GM06990 (cell line): Measurements from ENCODE around the gene CPVL.
A peak's percentile ranks its signal among the peaks of the same experiment; 100 is the strongest.

Source experiments
- DNase-seq: peaks from one replicate; pipeline ENCODE4 v3.0.0-alpha.2; 2011; ENCODE audit not compliant: insufficient read length; ENCODE audit errors: extremely low read depth
- H3K27me3 ChIP-seq: replicated peaks from 2 replicates; pipeline ENCODE4 v1.6.0; 2011; ENCODE audit warnings: low read length; ENCODE audit not compliant: control insufficient read depth, insufficient read depth
- H3K36me3 ChIP-seq: 2 replicates; pipeline ENCODE4 v1.5.1; 2011; ENCODE audit warnings: low read length; ENCODE audit not compliant: control insufficient read depth, insufficient read depth
- H3K4me3 ChIP-seq: replicated peaks from 2 replicates; pipeline ENCODE4 v1.5.1; 2011; ENCODE audit warnings: low read depth, mild to moderate bottlenecking, control low read depth, low read length
- CTCF ChIP-seq: IDR thresholded peaks from 2 replicates; pipeline ENCODE4 v1.5.1; 2011; ENCODE audit warnings: low read length, control low read depth, mild to moderate bottlenecking, inconsistent platforms; ENCODE audit not compliant: insufficient read depth, poor library complexity, severe bottlenecking

The CPVL gene

DNA sequence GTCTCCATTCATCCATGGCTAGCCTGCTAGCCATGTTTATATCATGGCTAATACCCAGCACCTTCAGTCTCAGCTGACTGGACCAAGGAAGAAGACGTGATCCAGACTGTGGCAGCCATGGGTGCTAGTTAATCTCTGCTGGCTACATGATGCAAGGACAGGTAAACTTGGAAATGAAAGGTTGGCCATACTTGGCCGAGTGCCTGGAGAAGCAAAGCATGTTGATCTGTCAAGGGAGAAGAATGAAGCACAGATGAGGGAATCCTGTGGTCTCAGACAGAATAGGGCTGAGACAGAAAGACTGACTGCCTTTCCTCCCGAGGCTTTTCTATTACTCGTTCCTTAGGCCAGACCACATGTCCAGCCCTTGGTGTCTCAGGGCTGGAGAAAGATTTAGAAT, 41.1 kb downstream of the CPVL start:
- no peaks in the 10 kb centered on the region for H3K36me3 ChIP-seq
- peaks cover 1% of the 10 kb centered on the region; the same call in 1 of the 2 replicates for H3K27me3 ChIP-seq
- DNase-seq = no peak
- TF ChIP-seq CTCF = no peak
- H3K4me3 ChIP-seq = no peak overlapping the region

GRCh38 chr7:29102558-29103151, 43.7 kb downstream of the CPVL start:
- no peaks in the 10 kb centered on the region for H3K36me3 ChIP-seq
- H3K4me3 ChIP-seq = no peak overlapping the region
- TF ChIP-seq CTCF = peak; percentile 69
- DNase-seq = no peak
- H3K27me3 ChIP-seq = peaks cover 1% of the 10 kb centered on the region; the same call in 1 of the 2 replicates

DNA sequence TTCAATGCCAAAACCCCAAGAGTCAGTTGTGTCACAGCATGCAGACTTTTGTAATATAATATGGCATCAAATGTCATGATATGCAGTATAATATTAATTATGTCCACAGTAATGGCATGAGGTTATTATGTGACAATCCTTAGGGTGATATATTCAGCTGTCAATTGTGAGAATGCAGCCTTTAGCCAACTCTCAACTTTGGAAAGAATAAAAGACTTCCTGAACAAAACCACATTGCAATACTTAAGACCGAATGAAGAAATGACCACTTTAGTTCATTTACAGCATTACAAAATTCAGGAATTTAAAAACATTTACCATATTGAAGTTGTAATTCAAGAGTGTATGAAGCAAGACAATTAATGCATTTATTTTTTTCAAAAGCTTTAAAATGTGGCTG, 45.4 kb downstream of the CPVL start:
- no peak for TF ChIP-seq CTCF
- Histone ChIP-seq H3K36me3 (no peaks in the 10 kb centered on the region), H3K4me3 (no peak overlapping the region), H3K27me3 (no peaks in the 10 kb centered on the region; the same call in 1 of the 2 replicates)
- DNase-seq = no peak

DNA sequence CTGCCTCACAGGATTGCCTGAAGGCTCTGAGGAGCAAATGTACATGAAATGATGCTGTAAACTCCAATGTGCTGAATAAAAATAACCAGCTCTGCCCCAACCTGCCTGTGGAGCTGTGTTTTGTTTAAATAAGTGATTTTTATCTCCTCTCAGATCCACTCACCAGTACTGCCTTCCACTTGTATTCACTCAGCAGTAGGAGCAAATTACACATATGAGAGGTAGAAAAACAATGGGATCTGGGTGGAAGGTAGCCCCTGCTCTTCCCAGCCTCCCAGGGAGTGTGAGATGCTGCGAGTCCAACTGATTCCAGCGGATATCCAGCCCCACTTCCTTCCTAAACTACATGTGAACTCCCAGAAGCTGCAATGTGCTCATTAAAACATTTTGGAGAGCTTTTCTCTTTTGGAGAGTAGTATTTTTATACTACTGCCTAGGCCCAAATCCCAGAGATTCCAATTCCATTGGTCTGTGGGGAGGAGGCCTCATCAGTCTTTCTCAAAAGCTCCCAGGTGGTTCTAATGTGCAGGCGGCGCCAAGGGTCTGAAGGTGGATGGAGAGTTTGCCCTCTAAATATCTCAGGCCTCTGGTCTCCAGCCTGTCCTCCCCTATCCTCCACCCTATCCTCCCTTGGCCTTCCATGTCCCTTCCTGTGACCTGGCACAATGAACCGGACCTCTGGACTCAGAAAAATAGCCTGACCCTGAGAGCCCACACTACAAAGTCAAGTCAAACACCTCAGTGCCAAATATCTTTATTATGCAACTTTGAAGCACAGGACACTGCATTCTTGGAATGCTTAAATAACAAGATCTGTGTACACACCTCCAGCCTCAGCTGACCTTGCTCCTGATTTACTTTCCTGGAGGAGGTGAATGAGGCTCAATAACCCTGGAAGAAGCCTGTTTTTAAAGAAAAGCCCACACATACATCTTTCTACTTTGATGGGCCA, 46.2 kb downstream of the CPVL start:
- no peaks in the 10 kb centered on the region; the same call in 1 of the 2 replicates for H3K27me3 ChIP-seq
- no peak overlapping the region for H3K4me3 ChIP-seq
- no peaks in the 10 kb centered on the region for H3K36me3 ChIP-seq
- TF ChIP-seq CTCF = no peak
- DNase-seq = no peak

DNA sequence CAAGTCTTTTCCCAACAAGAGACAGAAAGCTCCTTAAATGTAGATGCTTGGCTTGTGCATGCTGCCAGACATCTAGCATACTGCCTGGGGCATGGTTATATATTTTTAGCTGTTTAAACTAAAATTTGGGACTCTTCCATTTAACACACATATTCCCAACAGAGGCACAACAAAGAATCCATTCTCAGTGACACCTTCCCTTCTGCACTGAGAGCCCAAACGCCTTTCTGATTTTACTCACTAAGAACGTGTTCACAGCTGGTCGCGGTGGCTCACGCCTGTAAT, 49.9 kb downstream of the CPVL start:
- Histone ChIP-seq H3K4me3 (no peak overlapping the region), H3K27me3 (no peaks in the 10 kb centered on the region; the same call in 1 of the 2 replicates), H3K36me3 (no peaks in the 10 kb centered on the region)
- no peak for DNase-seq
- TF ChIP-seq CTCF = no peak
